ENCODE data around the gene PDZRN3. TPM values are rescaled to one million over a fixed set of nuclear protein-coding genes. Genes with fewer than 3 reads are reported as not detected.

The PDZRN3 gene
- total RNA-seq, 1 experiment from 2014 or later: not detected

GRCh38 chr3:73502609-73503583 is 121.8 kb downstream of the PDZRN3 start:
- Mint-ChIP-seq H3K4me3 (ENCODE audit: low read depth, unreplicated experiment) (no peak overlapping the region), H3K9me3 (ENCODE audit: low read depth, unreplicated experiment) (no peaks in the 10 kb centered on the region), H3K27ac (ENCODE audit: unreplicated experiment) (no peak overlapping the region)

GRCh38 chr3:73500321-73500720 is 124.4 kb downstream of the PDZRN3 start:
- Mint-ChIP-seq H3K27me3 (ENCODE audit: unreplicated experiment) (peaks cover 37% of the 10 kb centered on the region), H3K4me3 (ENCODE audit: low read depth, unreplicated experiment) (no peak overlapping the region), H3K9me3 (ENCODE audit: low read depth, unreplicated experiment) (no peaks in the 10 kb centered on the region), H3K36me3 (ENCODE audit: insufficient read depth, unreplicated experiment) (no peaks in the 10 kb centered on the region), H3K27ac (ENCODE audit: unreplicated experiment) (no peak overlapping the region), H3K4me1 (ENCODE audit: low read depth, unreplicated experiment) (no peaks in the 10 kb centered on the region)
- BruUV-seq (replicated peaks): no TSS peak
- intact Hi-C loops (cut with micrococcal nuclease; ENCODE audit: unreplicated experiment): no loop called here
- CTCF ChIA-PET: interaction anchor here (1.1 kb wide), 1 partner anchor 54 kb away, joined by 3 read pairs; no protein-coding TSS in a partner anchor
- DNase-seq: no peak
- no peak for TF ChIP-seq CTCF (IDR thresholded peaks at IDR 0.05; ENCODE audit: unreplicated experiment)

More at GRCh38 chr3:73502609-73503583, 121.8 kb downstream of the PDZRN3 start:
- intact Hi-C loops (cut with micrococcal nuclease; ENCODE audit: unreplicated experiment): loop anchor here (1.0 kb wide), 2 partner anchors 48 to 402 kb away; no protein-coding TSS in a partner anchor
- CTCF ChIA-PET: interaction anchor here (0.6 kb wide), 2 partner anchors 377 to 406 kb away, joined by 3 read pairs; no protein-coding TSS in a partner anchor
- peak; percentile 62 for TF ChIP-seq CTCF (IDR thresholded peaks at IDR 0.05; ENCODE audit: unreplicated experiment)
- DNase-seq: peak; percentile 63
- no TSS peak for BruUV-seq (replicated peaks)
- H3K4me1 Mint-ChIP-seq (ENCODE audit: low read depth, unreplicated experiment): no peaks in the 10 kb centered on the region
- H3K27me3 Mint-ChIP-seq (ENCODE audit: unreplicated experiment): peaks cover 37% of the 10 kb centered on the region
- H3K36me3 Mint-ChIP-seq (ENCODE audit: insufficient read depth, unreplicated experiment): no peaks in the 10 kb centered on the region

- no peak for DNase-seq
- no peaks in the 10 kb centered on the region for H3K9me3 Mint-ChIP-seq (ENCODE audit: low read depth, unreplicated experiment)
- TF ChIP-seq CTCF (IDR thresholded peaks at IDR 0.05; ENCODE audit: unreplicated experiment): no peak
- intact Hi-C loops (cut with micrococcal nuclease; ENCODE audit: unreplicated experiment): no loop called here
- H3K4me1 Mint-ChIP-seq (ENCODE audit: low read depth, unreplicated experiment): no peaks in the 10 kb centered on the region
- no peak overlapping the region for H3K27ac Mint-ChIP-seq (ENCODE audit: unreplicated experiment)
- H3K4me3 Mint-ChIP-seq (ENCODE audit: low read depth, unreplicated experiment): no peak overlapping the region
- no peaks in the 10 kb centered on the region for H3K36me3 Mint-ChIP-seq (ENCODE audit: insufficient read depth, unreplicated experiment)
- CTCF ChIA-PET: interaction anchor here (1.1 kb wide), 1 partner anchor 53 kb away, joined by 3 read pairs; no protein-coding TSS in a partner anchor
- peaks cover 36% of the 10 kb centered on the region for H3K27me3 Mint-ChIP-seq (ENCODE audit: unreplicated experiment)
- no TSS peak for BruUV-seq (replicated peaks)
Observed at GRCh38 chr3:73499787-73500186, 125.0 kb downstream of the PDZRN3 start.

GRCh38 chr3:73498764-73499622 is 125.7 kb downstream of the PDZRN3 start:
- H3K27ac Mint-ChIP-seq (ENCODE audit: unreplicated experiment): no peak overlapping the region
- intact Hi-C loops (cut with micrococcal nuclease; ENCODE audit: unreplicated experiment): no loop called here
- peaks cover 28% of the 10 kb centered on the region for H3K27me3 Mint-ChIP-seq (ENCODE audit: unreplicated experiment)
- no TSS peak for BruUV-seq (replicated peaks)
- H3K9me3 Mint-ChIP-seq (ENCODE audit: low read depth, unreplicated experiment): no peaks in the 10 kb centered on the region
- no peak overlapping the region for H3K4me3 Mint-ChIP-seq (ENCODE audit: low read depth, unreplicated experiment)
- TF ChIP-seq CTCF (IDR thresholded peaks at IDR 0.05; ENCODE audit: unreplicated experiment): no peak
- no peaks in the 10 kb centered on the region for H3K36me3 Mint-ChIP-seq (ENCODE audit: insufficient read depth, unreplicated experiment)
- CTCF ChIA-PET: interaction anchor here (0.6 kb wide), 1 partner anchor 1208 kb away, joined by 6 read pairs; no protein-coding TSS in a partner anchor
- no peaks in the 10 kb centered on the region for H3K4me1 Mint-ChIP-seq (ENCODE audit: low read depth, unreplicated experiment)
- DNase-seq: no peak
